GM21619 (cell line): Measurements from ENCODE around the gene ZNF302.
"Not testable (repeated sequence)": the region's sequence is repeated elsewhere in the genome, so short reads cannot be mapped to it uniquely, and the experiment has no call there.

Source experiments
- ATAC-seq: cut with Tn5 transposase; IDR thresholded peaks from one replicate; pipeline ENCODE4 v1.9.1; 2021; ENCODE audit not compliant: unreplicated experiment

Gene ZNF302

GRCh38 chr19:34671972-34672371, 5.5 kb upstream of the ZNF302 start:
- ATAC-seq: no peak

GRCh38 chr19:34673590-34673989, 3.9 kb upstream of the ZNF302 start:
- no peak for ATAC-seq

GRCh38 chr19:34675250-34675649, 2.2 kb upstream of the ZNF302 start:
- no peak for ATAC-seq

GRCh38 chr19:34675919-34676318, 1.6 kb upstream of the ZNF302 start:
- no peak for ATAC-seq

- ATAC-seq: peak; percentile 48
Observed at GRCh38 chr19:34676697-34677385, 637 bp upstream of the ZNF302 start, which contains the start of gene SCGB2B2. TSS of gene SCGB2B2 (minus strand) at chr19:34677159. CDS start at chr19:34594563, 82,596 bp downstream.

- ATAC-seq: no peak
Observed at GRCh38 chr19:34678085-34678412, 571 bp downstream of the ZNF302 start.

GRCh38 chr19:34678421-34678820, 943 bp downstream of the ZNF302 start:
- no peak for ATAC-seq

GRCh38 chr19:34681478-34681877, 4.0 kb downstream of the ZNF302 start:
- no peak for ATAC-seq

GRCh38 chr19:34685266-34685665, 7.8 kb downstream of the ZNF302 start:
- not testable (repeated sequence) for ATAC-seq

GRCh38 chr19:34686455-34686854, 9.0 kb downstream of the ZNF302 start:
- no peak for ATAC-seq

GRCh38 chr19:34687348-34687747, 9.9 kb downstream of the ZNF302 start:
- ATAC-seq: no peak

GRCh38 chr19:34688592-34688991, 11.1 kb downstream of the ZNF302 start:
- no peak for ATAC-seq

GRCh38 chr19:34690372-34690771, 12.9 kb downstream of the ZNF302 start:
- no peak for ATAC-seq

GRCh38 chr19:34692549-34692948, 15.1 kb downstream of the ZNF302 start:
- ATAC-seq: no peak

GRCh38 chr19:34707661-34708060, 30.2 kb downstream of the ZNF302 start:
- no peak for ATAC-seq

GRCh38 chr19:34711890-34712289, 34.4 kb downstream of the ZNF302 start:
- ATAC-seq: no peak

- ATAC-seq: no peak
Observed at GRCh38 chr19:34712395-34713261, 35.1 kb downstream of the ZNF302 start.

GRCh38 chr19:34713262-34713637, 35.8 kb downstream of the ZNF302 start:
- no peak for ATAC-seq

GRCh38 chr19:34715357-34715756, 37.9 kb downstream of the ZNF302 start:
- ATAC-seq: no peak

GRCh38 chr19:34722353-34722752, 44.9 kb downstream of the ZNF302 start:
- no peak for ATAC-seq

GRCh38 chr19:34725400-34725799, 47.9 kb downstream of the ZNF302 start:
- ATAC-seq: no peak
